Sigmoid colon (tissue), 7 donors: ENCODE results near the gene FSD1L. TPM values are rescaled to one million over a fixed set of nuclear protein-coding genes. Genes with fewer than 3 reads are reported as not detected.

ENCODE experiments used
- DNase-seq: peaks from one replicate; pipeline ENCODE4 v3.0.0-alpha.2; 2019
- H3K27ac ChIP-seq, 4 donors: fragments of 200-600 bp; sonication (generic); one replicate each; pipeline ENCODE4 v1.5.1; 2016 to 2019; ENCODE audit warnings: mild to moderate bottlenecking in 1 of 4
- H3K27me3 ChIP-seq, 3 donors: fragments of 200-600 bp; sonication (generic); one replicate each; pipeline ENCODE4 v1.5.1; 2019; ENCODE audit warnings: mild to moderate bottlenecking in 1 of 3
- H3K36me3 ChIP-seq, 4 donors: fragments of 200-600 bp; sonication (generic); one replicate each; pipeline ENCODE4 v1.5.1; 2016 to 2019
- H3K4me1 ChIP-seq, 4 donors: fragments of 200-600 bp; sonication (generic); one replicate each; pipeline ENCODE4 v1.5.1; 2017 to 2019
- H3K4me3 ChIP-seq, 4 donors: fragments of 200-600 bp; sonication (generic); one replicate each; pipeline ENCODE4 v1.5.1; 2017 to 2019; ENCODE audit warnings: mild to moderate bottlenecking in 2 of 4, moderate library complexity in 1 of 4
- H3K9me3 ChIP-seq, 4 donors: fragments of 200-600 bp in 3 of 4; sonication (generic) in 3 of 4; one replicate each; pipeline versions ENCODE4 v1.5.1 to v1.6.1; 2013 to 2019
- CTCF ChIP-seq, 4 experiments: fragments of 450-650 bp in 3 of 4; fragments of 200-600 bp in 1 of 4; IDR thresholded peaks; one replicate each; pipeline ENCODE4 v1.5.1; 2016 to 2019; ENCODE audit warnings: antibody characterized with exemption in 4 of 4, mild to moderate bottlenecking in 3 of 4, moderate library complexity in 2 of 4
- EP300 ChIP-seq, 4 donors: sonication (generic); formaldehyde crosslinking; IDR thresholded peaks; one replicate each; pipeline ENCODE4 v1.6.1; 2017; ENCODE audit warnings: antibody characterized with exemption in 4 of 4
- POLR2A ChIP-seq, 2 donors: fragments of 450-650 bp; IDR thresholded peaks; one replicate each; pipeline ENCODE4 v1.6.1; 2016; ENCODE audit warnings: antibody characterized with exemption in 2 of 2, mild to moderate bottlenecking in 2 of 2, moderate library complexity in 2 of 2
- POLR2AphosphoS5 ChIP-seq, 4 donors: sonication (generic); formaldehyde crosslinking; IDR thresholded peaks; one replicate each; pipeline ENCODE4 v1.6.1; 2017; ENCODE audit warnings: antibody characterized with exemption in 4 of 4
- WGBS, 2 donors: extraction: QIAGEN DNeasy Blood & Tissue Kit; methylation state at CpG; one replicate each; pipeline ENCODE4 v1.1.7; 2013; 5-methylcytosine and 5-hydroxymethylcytosine counted together
- intact Hi-C: fragments of 100-400 bp; cut with DNase I; formaldehyde crosslinking; loops from one replicate; pipeline ENCODE4 v1.15.1; 2023
- polyA plus RNA-seq, 3 donors: library from polyadenylated mRNA; stranded (reverse); fragments of 200-250 nt; gene quantifications; one replicate each; pipeline ENCODE4 v1.2.3, GENCODE V29; 2013
- total RNA-seq, 4 donors: library from RNA; depleted of rRNA; stranded (reverse); fragments of >200 nt; gene quantifications; one replicate each; pipeline ENCODE4 v1.1.0, GENCODE V29; 2016
- donor health status: healthy with polysubstance abuse.
- donor health status: Bipolar disorder and iron deficiency.
- donor health status: healthy.

The FSD1L gene
- total and polyA plus RNA-seq, 7 donors, result 1.2 to 6.4 (median 3.9) TPM

- no peak overlapping the region for H3K27ac ChIP-seq
- no peaks in the 10 kb centered on the region for H3K9me3 ChIP-seq
- TF ChIP-seq POLR2A (IDR thresholded peaks at IDR 0.05) (no peak), POLR2AphosphoS5 (IDR thresholded peaks at IDR 0.05) (no peak), EP300 (IDR thresholded peaks at IDR 0.05) (no peak), CTCF (IDR thresholded peaks at IDR 0.05) (no peak)
- H3K27me3 ChIP-seq, result no peaks in the 10 kb centered on the region
- no peaks in the 10 kb centered on the region for H3K36me3 ChIP-seq
- intact Hi-C loops, result no loop called here
- no peak for DNase-seq
- no peaks in the 10 kb centered on the region for H3K4me1 ChIP-seq
- H3K4me3 ChIP-seq, result no peak overlapping the region
Measured at GRCh38 chr9:105497704-105498103, 49.9 kb downstream of the FSD1L start.

GRCh38 chr9:105500108-105500766 lies 52.4 kb downstream of the FSD1L start:
- no peak overlapping the region for H3K4me3 ChIP-seq
- H3K27ac ChIP-seq, result no peak overlapping the region
- no peaks in the 10 kb centered on the region for H3K36me3 ChIP-seq
- H3K9me3 ChIP-seq, result no peaks in the 10 kb centered on the region
- H3K4me1 ChIP-seq, result peaks cover 0 to 3% (median 0%) of the 10 kb centered on the region in 4 donors
- DNase-seq, result no peak
- H3K27me3 ChIP-seq, result no peaks in the 10 kb centered on the region
- TF ChIP-seq CTCF (IDR thresholded peaks at IDR 0.05), result no peak
- TF ChIP-seq POLR2A (IDR thresholded peaks at IDR 0.05), result no peak
- TF ChIP-seq EP300 (IDR thresholded peaks at IDR 0.05), result no peak
- no peak for TF ChIP-seq POLR2AphosphoS5 (IDR thresholded peaks at IDR 0.05)
- 78 to 86% methylated on average over 2 of the region's 2 CpGs for WGBS, 2 donors
- intact Hi-C loops, result no loop called here

- no peak for DNase-seq
- WGBS, 2 donors, result 93 to 94% methylated on average over 4 of the region's 4 CpGs
- no peak for TF ChIP-seq POLR2A (IDR thresholded peaks at IDR 0.05)
- TF ChIP-seq EP300 (IDR thresholded peaks at IDR 0.05), result no peak
- no peak for TF ChIP-seq CTCF (IDR thresholded peaks at IDR 0.05)
- TF ChIP-seq POLR2AphosphoS5 (IDR thresholded peaks at IDR 0.05), result no peak
- H3K9me3 ChIP-seq, result no peaks in the 10 kb centered on the region
- H3K4me1 ChIP-seq, result peaks cover 0 to 3% (median 0%) of the 10 kb centered on the region in 4 donors
- no peaks in the 10 kb centered on the region for H3K36me3 ChIP-seq
- H3K27me3 ChIP-seq, result no peaks in the 10 kb centered on the region
- intact Hi-C loops, result no loop called here
- no peak overlapping the region for H3K27ac ChIP-seq
- H3K4me3 ChIP-seq, result no peak overlapping the region
Measured at GRCh38 chr9:105501414-105501813, 53.6 kb downstream of the FSD1L start.

- Histone ChIP-seq H3K27ac (no peak overlapping the region), H3K9me3 (no peaks in the 10 kb centered on the region), H3K4me3 (no peak overlapping the region), H3K27me3 (no peaks in the 10 kb centered on the region), H3K4me1 (peaks cover 0 to 3% (median 0%) of the 10 kb centered on the region in 4 donors), H3K36me3 (peaks cover 0 to 8% (median 3%) of the 10 kb centered on the region in 4 donors)
- intact Hi-C loops, result no loop called here
- DNase-seq, result no peak
- WGBS, 2 donors, result 66 to 85% methylated on average over 2 of the region's 2 CpGs
- no peak for TF ChIP-seq POLR2AphosphoS5 (IDR thresholded peaks at IDR 0.05)
- TF ChIP-seq POLR2A (IDR thresholded peaks at IDR 0.05), result no peak
- TF ChIP-seq CTCF (IDR thresholded peaks at IDR 0.05), result no peak
- no peak for TF ChIP-seq EP300 (IDR thresholded peaks at IDR 0.05)
Measured at GRCh38 chr9:105502276-105502675, 54.4 kb downstream of the FSD1L start.

GRCh38 chr9:105503881-105504280 lies 56.0 kb downstream of the FSD1L start:
- Histone ChIP-seq H3K9me3 (no peaks in the 10 kb centered on the region), H3K27ac (no peak overlapping the region), H3K36me3 (peaks cover 0 to 10% (median 3%) of the 10 kb centered on the region in 4 donors), H3K4me1 (peaks cover 0 to 3% (median 0%) of the 10 kb centered on the region in 4 donors), H3K27me3 (no peaks in the 10 kb centered on the region), H3K4me3 (no peak overlapping the region)
- no peak for DNase-seq
- TF ChIP-seq EP300 (IDR thresholded peaks at IDR 0.05), result no peak
- TF ChIP-seq POLR2A (IDR thresholded peaks at IDR 0.05), result no peak
- no peak for TF ChIP-seq POLR2AphosphoS5 (IDR thresholded peaks at IDR 0.05)
- no peak for TF ChIP-seq CTCF (IDR thresholded peaks at IDR 0.05)
- intact Hi-C loops, result no loop called here
